Right lobe of liver (tissue), 6 donors: ENCODE results near the gene ODF2. TPM values are rescaled to one million over a fixed set of nuclear protein-coding genes. Genes with fewer than 3 reads are reported as not detected.
A peak's percentile ranks its signal among the peaks of the same experiment; 100 is the strongest.

ENCODE experiments used
- ATAC-seq, 4 donors: fragments of 200-7000 bp; cut with Tn5 transposase; one replicate each; pipeline ENCODE4 v1.9.1; 2020; ENCODE audit warnings: mild to moderate bottlenecking in 4 of 4, moderate library complexity in 4 of 4
- DNase-seq, 3 donors: peaks; one replicate each; pipeline ENCODE4 v3.0.0-alpha.2; 2020
- H3K27ac ChIP-seq, 3 donors: fragments of 200-600 bp; one replicate each; pipeline ENCODE4 v1.8.0; 2022
- H3K27me3 ChIP-seq, 2 donors: fragments of 200-600 bp; one replicate each; pipeline ENCODE4 v1.8.0; 2022
- H3K36me3 ChIP-seq, 4 donors: fragments of 200-600 bp; sonication (generic) in 1 of 4; one replicate each; pipeline versions ENCODE4 v1.5.1 to v1.8.0; 2017 to 2022; ENCODE audit warnings: control low read depth in 1 of 4
- H3K4me1 ChIP-seq, 4 donors: fragments of 200-600 bp; sonication (generic) in 1 of 4; one replicate each; pipeline versions ENCODE4 v1.5.1 to v1.8.0; 2017 to 2022; ENCODE audit warnings: control low read depth in 1 of 4
- H3K4me3 ChIP-seq, 3 donors: fragments of 200-600 bp; one replicate each; pipeline ENCODE4 v1.8.0; 2022
- H3K9me3 ChIP-seq, 4 donors: fragments of 200-600 bp; sonication (generic) in 1 of 4; one replicate each; pipeline versions ENCODE4 v1.5.1 to v1.8.0; 2017 to 2022; ENCODE audit warnings: control low read depth in 1 of 4
- POLR2A ChIP-seq: fragments of 450-650 bp; IDR thresholded peaks from one replicate; pipeline ENCODE4 v1.6.1; 2017; ENCODE audit warnings: antibody characterized with exemption, mild to moderate bottlenecking
- WGBS: methylation state at CpG from one replicate; pipeline ENCODE4 v1.1.6; 2018; ENCODE audit warnings: low coverage, low lambda C conversion rate; ENCODE audit not compliant: insufficient coverage; ENCODE audit errors: missing lambda C conversion rate; 5-methylcytosine and 5-hydroxymethylcytosine counted together
- intact Hi-C, 2 donors: fragments of 100-400 bp; cut with DNase I; formaldehyde crosslinking; loops; one replicate each; pipeline versions ENCODE4 v1.11.2 to v1.14.1; 2022
- total RNA-seq, 6 experiments: library from RNA; depleted of rRNA in 2 of 6; stranded (reverse); fragments of >200 nt in 2 of 6; fragmentation: NEBNext Ultra II Directional in 3 of 6; extraction: Animal tissue kit (Norgen Biotek cat#: 25700) in 3 of 6; gene quantifications; one replicate each; pipeline versions ENCODE4 v1.1.0 to v1.2.4, GENCODE V29; 2016 to 2023
- TF ChIP-seq, protein P1 (sequence below), 4 donors: fragments of 200-600 bp in 3 of 4; fragments of 450-650 bp in 1 of 4; IDR thresholded peaks; one replicate each; pipeline versions ENCODE4 v1.5.1 to v1.8.0; 2016 to 2022; ENCODE audit warnings: antibody characterized with exemption in 4 of 4, mild to moderate bottlenecking in 2 of 4
- donor health status: DM: no; HTN: yes; CAD: no.
- donor health status: DM: no; HTN: no; CAD: no.
- donor health status: DM: no; HTN: no; CAD: no.
- donor health status: DM: no; HTN: yes; CAD: no.
- donor health status: DM: no; HTN: yes; CAD: no.

ODF2 gene
- total RNA-seq, 6 experiments from 2014 or later = 5.5 to 17.1 (median 10.8) TPM

GRCh38 chr9:128532581-128532980 lies 76.8 kb downstream of the ODF2 start:
- intact Hi-C loops = no loop called here
- no peak for ATAC-seq
- H3K4me1 ChIP-seq = no peaks in the 10 kb centered on the region
- no peak overlapping the region for H3K27ac ChIP-seq
- H3K4me3 ChIP-seq = no peak overlapping the region
- TF ChIP-seq, protein P1, sequence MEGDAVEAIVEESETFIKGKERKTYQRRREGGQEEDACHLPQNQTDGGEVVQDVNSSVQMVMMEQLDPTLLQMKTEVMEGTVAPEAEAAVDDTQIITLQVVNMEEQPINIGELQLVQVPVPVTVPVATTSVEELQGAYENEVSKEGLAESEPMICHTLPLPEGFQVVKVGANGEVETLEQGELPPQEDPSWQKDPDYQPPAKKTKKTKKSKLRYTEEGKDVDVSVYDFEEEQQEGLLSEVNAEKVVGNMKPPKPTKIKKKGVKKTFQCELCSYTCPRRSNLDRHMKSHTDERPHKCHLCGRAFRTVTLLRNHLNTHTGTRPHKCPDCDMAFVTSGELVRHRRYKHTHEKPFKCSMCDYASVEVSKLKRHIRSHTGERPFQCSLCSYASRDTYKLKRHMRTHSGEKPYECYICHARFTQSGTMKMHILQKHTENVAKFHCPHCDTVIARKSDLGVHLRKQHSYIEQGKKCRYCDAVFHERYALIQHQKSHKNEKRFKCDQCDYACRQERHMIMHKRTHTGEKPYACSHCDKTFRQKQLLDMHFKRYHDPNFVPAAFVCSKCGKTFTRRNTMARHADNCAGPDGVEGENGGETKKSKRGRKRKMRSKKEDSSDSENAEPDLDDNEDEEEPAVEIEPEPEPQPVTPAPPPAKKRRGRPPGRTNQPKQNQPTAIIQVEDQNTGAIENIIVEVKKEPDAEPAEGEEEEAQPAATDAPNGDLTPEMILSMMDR (IDR thresholded peaks at IDR 0.05) = no peak
- TF ChIP-seq POLR2A = no peak
- peaks cover 3 to 71% (median 11%) of the 10 kb centered on the region in 4 donors for H3K36me3 ChIP-seq
- 94% methylated on average over 4 of the region's 4 CpGs for WGBS
- no peaks in the 10 kb centered on the region for H3K9me3 ChIP-seq
- H3K27me3 ChIP-seq = no peaks in the 10 kb centered on the region
- DNase-seq = no peak

DNA sequence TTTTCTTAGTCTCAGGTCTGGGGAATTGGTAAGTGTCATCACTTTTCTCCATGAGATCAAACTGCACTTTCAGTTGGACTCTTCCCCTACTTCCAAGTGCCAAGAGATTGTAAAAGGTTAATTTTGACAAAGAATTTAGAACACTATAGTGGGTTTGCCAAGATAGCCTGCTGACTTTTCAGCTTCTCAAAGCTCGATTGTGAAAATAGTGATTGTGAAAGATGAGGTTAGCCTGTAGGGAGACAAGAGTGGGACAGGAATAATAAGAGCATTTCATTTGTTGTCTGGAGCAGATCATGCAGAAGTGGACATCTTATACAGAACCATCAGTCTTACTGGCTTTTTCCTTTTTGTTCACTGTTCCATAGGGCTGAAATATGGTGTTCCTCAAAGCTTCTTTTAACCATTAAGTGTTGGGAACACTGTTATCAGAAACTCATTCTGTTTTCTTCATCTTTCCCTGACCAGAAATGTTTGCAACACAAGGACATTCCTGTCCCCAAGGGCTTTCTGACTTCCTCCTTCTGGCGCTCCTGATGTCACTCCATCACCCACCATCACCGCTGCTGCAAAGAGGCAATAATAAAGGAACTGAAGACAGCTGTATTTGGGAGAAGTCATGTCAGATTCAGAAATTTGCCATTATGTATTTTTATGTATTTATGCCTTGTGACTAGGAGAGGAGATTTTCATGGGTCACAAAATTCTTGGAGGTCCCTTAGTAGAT lies 85.0 kb downstream of the ODF2 start:
- WGBS = 59% methylated on average over 3 of the region's 3 CpGs
- TF ChIP-seq, protein P1 (IDR thresholded peaks at IDR 0.05) = no peak
- no peak for TF ChIP-seq POLR2A
- intact Hi-C loops = no loop called here
- DNase-seq (no peak), ATAC-seq (peak in 2 of 4 donors; percentile 64 to 89)
- Histone ChIP-seq H3K4me1 (peaks cover 0 to 12% (median 0%) of the 10 kb centered on the region in 4 donors), H3K27ac (peak overlapping the region in 1 of 3 donors; percentile 20), H3K9me3 (no peaks in the 10 kb centered on the region), H3K27me3 (no peaks in the 10 kb centered on the region), H3K4me3 (no peak overlapping the region), H3K36me3 (peaks cover 0 to 35% (median 21%) of the 10 kb centered on the region in 4 donors)

- H3K4me3 ChIP-seq = no peak overlapping the region
- peaks cover 0 to 3% (median 0%) of the 10 kb centered on the region in 4 donors for H3K36me3 ChIP-seq
- no peak for TF ChIP-seq POLR2A
- TF ChIP-seq, protein P1 (IDR thresholded peaks at IDR 0.05) = no peak
- no peaks in the 10 kb centered on the region for H3K9me3 ChIP-seq
- no peak overlapping the region for H3K27ac ChIP-seq
- peaks cover 0 to 4% (median under 1%) of the 10 kb centered on the region in 4 donors for H3K4me1 ChIP-seq
- 58% methylated on average over 3 of the region's 3 CpGs for WGBS
- ATAC-seq (no peak), DNase-seq (no peak)
- no peaks in the 10 kb centered on the region for H3K27me3 ChIP-seq
- intact Hi-C loops = no loop called here
Observed at GRCh38 chr9:128546504-128546903, 90.7 kb downstream of the ODF2 start.

DNA sequence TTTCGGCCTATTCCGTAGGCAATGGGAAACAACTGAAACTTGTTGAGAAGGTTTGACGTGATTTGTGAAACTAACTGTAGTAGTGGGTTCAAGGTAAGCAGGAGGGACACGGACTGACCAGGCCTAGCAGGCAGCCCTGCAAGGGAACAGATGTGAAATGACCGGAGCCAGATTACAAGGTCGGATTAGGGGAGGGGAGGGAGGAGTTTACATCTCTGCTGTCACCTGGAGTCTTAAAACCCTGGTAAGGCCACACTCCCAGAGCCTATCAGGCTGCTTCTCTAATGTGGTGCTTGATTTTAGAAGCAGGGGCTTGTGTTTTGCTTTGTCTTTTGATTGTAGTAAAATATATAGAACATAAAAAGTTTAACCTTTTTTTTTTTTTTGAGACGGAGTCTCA lies 93.1 kb downstream of the ODF2 start:
- no peak for TF ChIP-seq POLR2A
- TF ChIP-seq, protein P1 (IDR thresholded peaks at IDR 0.05) = no peak
- WGBS = 81% methylated on average over 7 of the region's 7 CpGs
- Histone ChIP-seq H3K9me3 (no peaks in the 10 kb centered on the region), H3K4me1 (peaks cover 0 to 8% (median 4%) of the 10 kb centered on the region in 4 donors), H3K4me3 (no peak overlapping the region), H3K36me3 (no peaks in the 10 kb centered on the region), H3K27ac (no peak overlapping the region), H3K27me3 (no peaks in the 10 kb centered on the region)
- no peak for ATAC-seq
- intact Hi-C loops = no loop called here
- no peak for DNase-seq
